ENCODE results near the gene SURF4.
A peak's percentile ranks its signal among the peaks of the same experiment; 100 is the strongest.

SURF4 gene

GRCh38 chr9:133375116-133375723 is 640 bp downstream of the SURF4 start:
- H3K36me3 Mint-ChIP-seq (ENCODE audit: low read depth) = no peaks in the 10 kb centered on the region
- TF ChIP-seq, protein P1, sequence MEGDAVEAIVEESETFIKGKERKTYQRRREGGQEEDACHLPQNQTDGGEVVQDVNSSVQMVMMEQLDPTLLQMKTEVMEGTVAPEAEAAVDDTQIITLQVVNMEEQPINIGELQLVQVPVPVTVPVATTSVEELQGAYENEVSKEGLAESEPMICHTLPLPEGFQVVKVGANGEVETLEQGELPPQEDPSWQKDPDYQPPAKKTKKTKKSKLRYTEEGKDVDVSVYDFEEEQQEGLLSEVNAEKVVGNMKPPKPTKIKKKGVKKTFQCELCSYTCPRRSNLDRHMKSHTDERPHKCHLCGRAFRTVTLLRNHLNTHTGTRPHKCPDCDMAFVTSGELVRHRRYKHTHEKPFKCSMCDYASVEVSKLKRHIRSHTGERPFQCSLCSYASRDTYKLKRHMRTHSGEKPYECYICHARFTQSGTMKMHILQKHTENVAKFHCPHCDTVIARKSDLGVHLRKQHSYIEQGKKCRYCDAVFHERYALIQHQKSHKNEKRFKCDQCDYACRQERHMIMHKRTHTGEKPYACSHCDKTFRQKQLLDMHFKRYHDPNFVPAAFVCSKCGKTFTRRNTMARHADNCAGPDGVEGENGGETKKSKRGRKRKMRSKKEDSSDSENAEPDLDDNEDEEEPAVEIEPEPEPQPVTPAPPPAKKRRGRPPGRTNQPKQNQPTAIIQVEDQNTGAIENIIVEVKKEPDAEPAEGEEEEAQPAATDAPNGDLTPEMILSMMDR (IDR thresholded peaks at IDR 0.05) = no peak
- peak overlapping the region; percentile 98 for H3K27ac Mint-ChIP-seq
- H3K27me3 Mint-ChIP-seq (ENCODE audit: low read depth, poor library complexity) = peaks cover 5% of the 10 kb centered on the region
- DNase-seq = no peak
- H3K9me3 Mint-ChIP-seq = peaks cover 18% of the 10 kb centered on the region
- H3K4me1 Mint-ChIP-seq = peaks cover 52% of the 10 kb centered on the region
- H3K4me3 Mint-ChIP-seq = peak overlapping the region; percentile 97

DNA sequence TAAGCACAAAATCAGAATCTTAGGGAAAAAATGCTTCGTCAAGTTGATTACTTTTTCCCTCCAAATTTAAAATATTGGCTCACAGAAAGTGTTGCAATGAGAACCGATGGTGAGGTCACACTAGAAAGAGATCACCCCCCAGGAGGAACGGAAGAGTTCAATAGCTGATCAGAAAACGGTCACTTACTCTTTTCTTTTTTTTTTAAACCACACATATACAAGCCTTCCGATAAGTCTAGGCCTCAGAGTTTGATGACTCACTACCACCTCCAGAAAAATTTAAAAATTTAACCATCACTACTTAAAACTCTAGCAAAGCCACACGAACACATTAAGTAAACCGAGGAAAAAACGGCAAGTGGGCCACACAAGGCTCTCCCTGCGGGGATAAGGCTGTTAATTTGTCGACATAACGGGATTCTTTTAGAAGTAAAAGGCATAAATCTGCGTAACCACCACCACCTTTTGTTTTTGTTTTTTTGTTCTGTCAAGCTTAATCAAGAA is 1.2 kb downstream of the SURF4 start:
- Mint-ChIP-seq H3K27me3 (ENCODE audit: low read depth, poor library complexity) (peaks cover 5% of the 10 kb centered on the region), H3K27ac (peak overlapping the region; percentile 98), H3K9me3 (peaks cover 18% of the 10 kb centered on the region), H3K36me3 (ENCODE audit: low read depth) (no peaks in the 10 kb centered on the region), H3K4me3 (peak overlapping the region; percentile 97), H3K4me1 (peaks cover 57% of the 10 kb centered on the region)
- DNase-seq = no peak
- TF ChIP-seq, protein P1 (IDR thresholded peaks at IDR 0.05) = no peak

DNA sequence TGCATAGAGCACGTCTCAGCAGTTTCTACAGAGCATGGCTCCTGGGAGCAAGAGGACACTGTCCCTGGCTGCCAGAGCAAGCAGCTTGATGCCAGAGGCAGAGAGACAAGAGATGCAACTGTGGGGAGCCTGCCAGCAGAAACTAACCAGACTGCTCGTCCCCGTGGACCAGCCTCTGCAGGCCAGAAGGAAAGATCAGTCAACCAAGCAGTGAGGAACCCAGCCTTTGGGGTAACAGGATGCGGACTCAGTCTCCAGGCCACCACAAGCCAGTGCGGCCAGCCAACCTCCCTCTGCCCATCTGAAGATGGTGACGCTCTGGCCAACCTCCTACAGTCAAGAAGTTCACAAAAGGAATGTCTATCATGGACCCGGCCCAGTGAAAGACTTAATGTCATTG is 3.7 kb downstream of the SURF4 start:
- no peak overlapping the region for H3K4me3 Mint-ChIP-seq
- peaks cover 68% of the 10 kb centered on the region for H3K4me1 Mint-ChIP-seq
- TF ChIP-seq, protein P1 (IDR thresholded peaks at IDR 0.05) = no peak
- DNase-seq = no peak
- no peaks in the 10 kb centered on the region for H3K36me3 Mint-ChIP-seq (ENCODE audit: low read depth)
- H3K9me3 Mint-ChIP-seq = peaks cover 5% of the 10 kb centered on the region
- H3K27ac Mint-ChIP-seq = peak overlapping the region; percentile 59
- peaks cover 3% of the 10 kb centered on the region for H3K27me3 Mint-ChIP-seq (ENCODE audit: low read depth, poor library complexity)

- Mint-ChIP-seq H3K27ac (peak overlapping the region; percentile 71), H3K4me3 (no peak overlapping the region), H3K4me1 (peaks cover 68% of the 10 kb centered on the region)
These were observed 4.6 kb downstream of the SURF4 start for GRCh38 chr9:133371261-133371711.

DNA sequence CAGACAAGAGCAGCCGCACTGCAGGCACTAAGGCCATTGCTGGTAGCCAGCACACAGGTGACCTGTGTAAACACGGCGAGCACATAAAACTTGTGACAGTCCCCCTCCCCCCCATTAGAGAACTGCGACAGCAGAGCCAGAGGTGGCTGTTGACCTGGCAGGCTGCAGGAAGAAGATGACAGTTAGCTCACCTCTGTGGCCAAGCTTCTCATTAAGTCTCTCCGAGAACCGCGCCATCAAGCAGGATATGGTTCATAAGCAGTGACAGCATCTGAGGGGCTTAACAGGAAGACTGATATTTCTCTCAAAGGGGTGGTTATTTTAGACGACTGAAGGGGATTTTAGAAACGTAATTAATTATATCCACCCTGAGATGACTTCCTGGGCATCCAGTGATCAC is 5.2 kb downstream of the SURF4 start:
- peaks cover 68% of the 10 kb centered on the region for H3K4me1 Mint-ChIP-seq
- H3K36me3 Mint-ChIP-seq (ENCODE audit: low read depth) = peaks cover 6% of the 10 kb centered on the region
- H3K27me3 Mint-ChIP-seq (ENCODE audit: low read depth, poor library complexity) = no peaks in the 10 kb centered on the region
- H3K9me3 Mint-ChIP-seq = no peaks in the 10 kb centered on the region
- peak overlapping the region; percentile 73 for H3K27ac Mint-ChIP-seq
- DNase-seq = no peak
- no peak overlapping the region for H3K4me3 Mint-ChIP-seq
- TF ChIP-seq, protein P1 (IDR thresholded peaks at IDR 0.05) = no peak

More at GRCh38 chr9:133371261-133371711, 4.6 kb downstream of the SURF4 start:
- Mint-ChIP-seq H3K9me3 (no peaks in the 10 kb centered on the region), H3K27me3 (ENCODE audit: low read depth, poor library complexity) (no peaks in the 10 kb centered on the region), H3K36me3 (ENCODE audit: low read depth) (no peaks in the 10 kb centered on the region)
- no peak for DNase-seq
- TF ChIP-seq, protein P1 (IDR thresholded peaks at IDR 0.05) = no peak

DNA sequence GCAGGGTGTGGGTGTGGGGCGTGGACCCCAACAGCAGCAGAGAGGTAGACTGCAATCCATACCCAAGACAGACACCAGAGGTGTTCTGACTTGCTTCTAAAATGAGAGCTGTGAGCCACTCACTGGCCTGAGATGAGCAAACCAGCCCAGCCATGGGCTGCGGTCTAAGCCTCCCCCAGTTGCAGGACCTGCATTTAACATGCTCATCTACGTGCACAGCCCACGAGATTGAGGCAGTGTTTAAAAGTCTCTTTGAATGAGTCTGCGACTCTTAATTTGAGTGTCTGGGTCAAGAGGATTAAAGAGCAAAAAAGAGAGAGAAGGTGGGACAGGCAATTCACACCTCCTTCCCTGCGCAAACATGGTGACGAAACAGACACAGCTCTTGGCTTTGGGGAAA is 5.9 kb downstream of the SURF4 start:
- TF ChIP-seq, protein P1 (IDR thresholded peaks at IDR 0.05) = no peak
- H3K36me3 Mint-ChIP-seq (ENCODE audit: low read depth) = peaks cover 13% of the 10 kb centered on the region
- H3K9me3 Mint-ChIP-seq = no peaks in the 10 kb centered on the region
- no peaks in the 10 kb centered on the region for H3K27me3 Mint-ChIP-seq (ENCODE audit: low read depth, poor library complexity)
- no peak for DNase-seq
- H3K4me3 Mint-ChIP-seq = peak overlapping the region; percentile 24
- H3K27ac Mint-ChIP-seq = peak overlapping the region; percentile 73
- peaks cover 65% of the 10 kb centered on the region for H3K4me1 Mint-ChIP-seq

Measured in nephron progenitor cell (in vitro differentiated cells).